Upper lobe of left lung (tissue), 6 donors: ENCODE data around the gene SCLT1. TPM values are rescaled to one million over a fixed set of nuclear protein-coding genes. Genes with fewer than 3 reads are reported as not detected.

Experiments
- ATAC-seq, 2 donors: fragments of 200-7000 bp; cut with Tn5 transposase; one replicate each; pipeline ENCODE4 v1.9.1; 2022; ENCODE audit warnings: mild to moderate bottlenecking in 2 of 2, moderate library complexity in 2 of 2; ENCODE audit not compliant: low FRiP score in 2 of 2
- DNase-seq, 2 donors: peaks; one replicate each; pipeline ENCODE4 v3.0.0-alpha.2; 2019 to 2020
- H3K27ac ChIP-seq, 4 donors: fragments of 200-600 bp; sonication (generic); one replicate each; pipeline ENCODE4 v1.5.1; 2016 to 2019
- H3K27me3 ChIP-seq, 4 donors: fragments of 200-600 bp; sonication (generic); one replicate each; pipeline ENCODE4 v1.5.1; 2017 to 2019
- H3K36me3 ChIP-seq, 4 donors: fragments of 200-600 bp; sonication (generic); one replicate each; pipeline ENCODE4 v1.5.1; 2016 to 2019
- H3K4me1 ChIP-seq, 4 donors: fragments of 200-600 bp; sonication (generic); one replicate each; pipeline ENCODE4 v1.5.1; 2018 to 2019
- H3K4me3 ChIP-seq, 4 donors: fragments of 200-600 bp; sonication (generic); one replicate each; pipeline ENCODE4 v1.5.1; 2017 to 2019; ENCODE audit warnings: mild to moderate bottlenecking in 2 of 4, moderate library complexity in 1 of 4
- H3K9me3 ChIP-seq, 4 donors: fragments of 200-600 bp; sonication (generic); one replicate each; pipeline ENCODE4 v1.5.1; 2018 to 2019
- EP300 ChIP-seq, 4 donors: sonication (generic); formaldehyde crosslinking; IDR thresholded peaks; one replicate each; pipeline ENCODE4 v1.5.1; 2017; ENCODE audit warnings: antibody characterized with exemption in 4 of 4, control low read depth in 2 of 4
- POLR2A ChIP-seq, 4 donors: fragments of 450-650 bp; IDR thresholded peaks; one replicate each; pipeline ENCODE4 v1.5.1; 2016 to 2017; ENCODE audit warnings: antibody characterized with exemption in 4 of 4, mild to moderate bottlenecking in 2 of 4
- POLR2AphosphoS5 ChIP-seq, 2 donors: sonication (generic); formaldehyde crosslinking; IDR thresholded peaks; one replicate each; pipeline ENCODE4 v1.5.1; 2017; ENCODE audit warnings: antibody characterized with exemption in 2 of 2
- WGBS, 2 donors: methylation state at CpG; one replicate each; pipeline ENCODE4 v1.1.5; 2017 to 2018; 5-methylcytosine and 5-hydroxymethylcytosine counted together
- total RNA-seq, 6 donors: library from RNA; depleted of rRNA in 4 of 6; stranded (reverse); fragments of >200 nt in 4 of 6; gene quantifications; one replicate each; pipeline versions ENCODE4 v1.1.0 to v1.2.1, GENCODE V29; 2016 to 2021
- TF ChIP-seq, protein P1 (sequence below), 6 experiments: fragments of 450-650 bp in 4 of 6; fragments of 200-600 bp in 2 of 6; sonication (generic) in 2 of 6; IDR thresholded peaks; one replicate each; pipeline ENCODE4 v1.5.1; 2016 to 2019; ENCODE audit warnings: antibody characterized with exemption in 6 of 6
- donor health status: DM: no; HTN: no; CAD: no; lungs with moderate emphysema.
- donor health status: DM: no; HTN: yes; CAD: no; lungs with severe emphysema.

The SCLT1 gene
- total RNA-seq, 6 donors from 2014 or later = 7.9 to 27.2 (median 14.2) TPM

GRCh38 chr4:129095811-129096454 lies 2.6 kb upstream of the SCLT1 start, which contains the start of gene C4orf33:
C4orf33 (plus strand) TSS chr4:129096152; CDS start chr4:129102611, 6,459 bp downstream.
- WGBS, 2 donors = 2 to 4% methylated on average over 14 of the region's 14 CpGs
- Histone ChIP-seq H3K36me3 (no peaks in the 10 kb centered on the region), H3K27ac (peak within 1 kb of the TSS; percentile 83 to 93 (median 90)), H3K4me1 (peaks cover 11 to 25% (median 24%) of the 10 kb centered on the region in 4 donors), H3K4me3 (peak within 1 kb of the TSS; percentile 18 to 60 (median 58)), H3K9me3 (no peaks in the 10 kb centered on the region), H3K27me3 (no peaks in the 10 kb centered on the region)
- ATAC-seq = peak; percentile 75 to 77
- TF ChIP-seq POLR2AphosphoS5 (IDR thresholded peaks at IDR 0.05) (peak in 1 of 2 donors; percentile 29), EP300 (IDR thresholded peaks at IDR 0.05) (no peak), POLR2A (IDR thresholded peaks at IDR 0.05) (peak in 2 of 4 donors; percentile 21 to 48)
- TF ChIP-seq, protein P1, sequence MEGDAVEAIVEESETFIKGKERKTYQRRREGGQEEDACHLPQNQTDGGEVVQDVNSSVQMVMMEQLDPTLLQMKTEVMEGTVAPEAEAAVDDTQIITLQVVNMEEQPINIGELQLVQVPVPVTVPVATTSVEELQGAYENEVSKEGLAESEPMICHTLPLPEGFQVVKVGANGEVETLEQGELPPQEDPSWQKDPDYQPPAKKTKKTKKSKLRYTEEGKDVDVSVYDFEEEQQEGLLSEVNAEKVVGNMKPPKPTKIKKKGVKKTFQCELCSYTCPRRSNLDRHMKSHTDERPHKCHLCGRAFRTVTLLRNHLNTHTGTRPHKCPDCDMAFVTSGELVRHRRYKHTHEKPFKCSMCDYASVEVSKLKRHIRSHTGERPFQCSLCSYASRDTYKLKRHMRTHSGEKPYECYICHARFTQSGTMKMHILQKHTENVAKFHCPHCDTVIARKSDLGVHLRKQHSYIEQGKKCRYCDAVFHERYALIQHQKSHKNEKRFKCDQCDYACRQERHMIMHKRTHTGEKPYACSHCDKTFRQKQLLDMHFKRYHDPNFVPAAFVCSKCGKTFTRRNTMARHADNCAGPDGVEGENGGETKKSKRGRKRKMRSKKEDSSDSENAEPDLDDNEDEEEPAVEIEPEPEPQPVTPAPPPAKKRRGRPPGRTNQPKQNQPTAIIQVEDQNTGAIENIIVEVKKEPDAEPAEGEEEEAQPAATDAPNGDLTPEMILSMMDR (IDR thresholded peaks at IDR 0.05) = no peak
- peak in 1 of 2 donors; percentile 80 for DNase-seq

GRCh38 chr4:129094347-129094746 lies 1.0 kb upstream of the SCLT1 start:
- ATAC-seq = no peak
- no peaks in the 10 kb centered on the region for H3K9me3 ChIP-seq
- WGBS, 2 donors = 77 to 84% methylated on average over 3 of the region's 3 CpGs
- TF ChIP-seq, protein P1 (IDR thresholded peaks at IDR 0.05) = no peak
- TF ChIP-seq POLR2AphosphoS5 (IDR thresholded peaks at IDR 0.05) = no peak
- no peak for DNase-seq
- peak overlapping the region in 2 of 4 donors; percentile 96 to 97 for H3K27ac ChIP-seq
- H3K4me3 ChIP-seq = peak overlapping the region in 1 of 4 donors; percentile 69
- no peaks in the 10 kb centered on the region for H3K36me3 ChIP-seq
- H3K27me3 ChIP-seq = no peaks in the 10 kb centered on the region
- peaks cover 15 to 28% (median 25%) of the 10 kb centered on the region in 4 donors for H3K4me1 ChIP-seq

DNA sequence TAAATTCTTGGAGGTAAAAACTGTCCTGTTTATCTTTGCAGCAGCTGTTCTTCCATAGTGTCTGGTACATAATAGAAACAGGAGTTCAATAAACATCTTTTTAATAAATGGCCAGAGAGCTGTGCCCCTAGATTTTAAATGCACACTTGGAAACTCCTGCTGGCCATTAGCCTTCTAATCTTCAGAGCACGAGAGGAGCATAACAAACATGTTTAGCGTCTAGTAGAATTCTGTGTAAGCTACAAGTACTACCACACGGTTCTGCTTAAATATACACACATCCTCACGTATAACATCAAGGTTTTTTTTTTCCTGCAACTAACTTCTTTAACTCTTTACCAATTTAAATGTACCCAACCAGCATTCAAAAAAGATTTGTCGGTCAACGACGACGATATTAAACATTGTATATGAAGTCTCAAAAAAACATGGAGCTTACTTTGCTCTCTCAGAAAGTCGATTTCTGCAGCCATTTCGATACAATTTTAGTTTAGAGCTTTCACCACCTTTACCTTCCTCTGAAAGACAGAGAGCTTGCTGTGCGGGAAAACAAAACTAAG lies 628 bp downstream of the SCLT1 start:
- DNase-seq = no peak

GRCh38 chr4:129087516-129087915 lies 5.8 kb downstream of the SCLT1 start:
- Histone ChIP-seq H3K9me3 (no peaks in the 10 kb centered on the region), H3K4me1 (peaks cover 9 to 20% (median 12%) of the 10 kb centered on the region in 4 donors), H3K27me3 (no peaks in the 10 kb centered on the region), H3K27ac (no peak overlapping the region), H3K4me3 (no peak overlapping the region), H3K36me3 (no peaks in the 10 kb centered on the region)
- no peak for DNase-seq
- 90 to 98% methylated on average over 2 of the region's 2 CpGs for WGBS, 2 donors
- TF ChIP-seq POLR2A (IDR thresholded peaks at IDR 0.05) (no peak), POLR2AphosphoS5 (IDR thresholded peaks at IDR 0.05) (no peak), EP300 (IDR thresholded peaks at IDR 0.05) (no peak)
- TF ChIP-seq, protein P1 (IDR thresholded peaks at IDR 0.05) = no peak
- no peak for ATAC-seq

More for the DNA sequence above, 628 bp downstream of the SCLT1 start:
- peak overlapping the region; percentile 95 to 99 (median 96) for H3K27ac ChIP-seq
- TF ChIP-seq, protein P1 (IDR thresholded peaks at IDR 0.05) = peak in 1 of 6 experiments; percentile 3
- no peak for TF ChIP-seq POLR2AphosphoS5 (IDR thresholded peaks at IDR 0.05)
- H3K4me3 ChIP-seq = peak overlapping the region; percentile 63 to 81 (median 72)
- 0% methylated on average over 11 of the region's 11 CpGs for WGBS, 2 donors
- ATAC-seq = no peak
- H3K36me3 ChIP-seq = no peaks in the 10 kb centered on the region
- H3K9me3 ChIP-seq = no peaks in the 10 kb centered on the region
- H3K4me1 ChIP-seq = peaks cover 15 to 28% (median 25%) of the 10 kb centered on the region in 4 donors
- no peaks in the 10 kb centered on the region for H3K27me3 ChIP-seq
